ENCODE results near the gene TGFB1I1. TPM values are rescaled to one million over a fixed set of nuclear protein-coding genes. Genes with fewer than 3 reads are reported as not detected.
"Not testable (repeated sequence)": the region's sequence is repeated elsewhere in the genome, so short reads cannot be mapped to it uniquely, and the experiment has no call there.

Gene TGFB1I1
- polyA plus RNA-seq, 2 of the 4 experiments (the other 2 are of a cell fraction), result 8.3 to 75.1 TPM

DNA sequence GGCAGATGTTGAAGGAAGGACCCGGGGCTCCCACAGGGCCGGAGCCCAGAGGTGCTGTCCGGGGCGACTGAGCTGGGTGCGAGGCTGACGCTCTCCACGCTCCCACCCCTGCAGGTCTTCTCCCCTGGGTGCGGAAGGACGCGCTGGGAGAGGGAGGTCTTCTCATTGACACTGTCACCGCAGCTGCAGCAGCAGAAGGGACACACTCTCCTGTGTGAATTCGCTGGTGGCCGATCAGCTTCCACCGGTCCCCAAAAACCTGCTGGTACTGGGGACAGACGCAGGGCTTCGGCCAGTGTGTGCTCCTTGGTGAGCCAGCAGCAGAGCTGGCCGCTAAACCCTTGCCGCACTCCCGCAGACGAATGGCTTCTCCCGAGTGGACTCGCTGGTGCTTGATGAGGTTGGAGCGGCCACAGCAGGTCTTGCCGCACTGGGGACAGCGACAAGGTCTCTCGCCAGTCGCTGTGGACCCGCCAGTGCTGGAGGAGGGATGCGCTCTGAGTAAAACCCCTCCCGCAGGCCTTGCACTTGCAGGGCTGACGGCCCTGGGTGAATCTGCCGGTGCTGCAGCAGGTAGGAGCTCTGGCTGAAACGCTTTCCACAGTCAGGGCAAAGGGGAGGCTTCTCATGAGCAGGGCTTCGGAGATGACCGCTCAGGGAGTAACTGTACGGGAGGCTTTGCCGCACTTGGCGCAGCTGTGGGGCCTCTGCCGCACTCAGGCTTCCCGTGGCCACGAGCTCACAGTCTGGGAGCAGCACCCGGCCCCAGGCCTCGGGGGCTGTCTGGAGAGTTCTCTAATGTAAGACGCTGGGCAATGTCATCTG lies 35.5 kb upstream of the TGFB1I1 start:
- TF ChIP-seq, protein P1, sequence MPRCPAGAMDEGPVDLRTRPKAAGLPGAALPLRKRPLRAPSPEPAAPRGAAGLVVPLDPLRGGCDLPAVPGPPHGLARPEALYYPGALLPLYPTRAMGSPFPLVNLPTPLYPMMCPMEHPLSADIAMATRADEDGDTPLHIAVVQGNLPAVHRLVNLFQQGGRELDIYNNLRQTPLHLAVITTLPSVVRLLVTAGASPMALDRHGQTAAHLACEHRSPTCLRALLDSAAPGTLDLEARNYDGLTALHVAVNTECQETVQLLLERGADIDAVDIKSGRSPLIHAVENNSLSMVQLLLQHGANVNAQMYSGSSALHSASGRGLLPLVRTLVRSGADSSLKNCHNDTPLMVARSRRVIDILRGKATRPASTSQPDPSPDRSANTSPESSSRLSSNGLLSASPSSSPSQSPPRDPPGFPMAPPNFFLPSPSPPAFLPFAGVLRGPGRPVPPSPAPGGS (IDR thresholded peaks at IDR 0.05), result no peak
- no peak for TF ChIP-seq HEYL (CRISPR knock-in tag; IDR thresholded peaks at IDR 0.05)
- TF ChIP-seq, protein P2, sequence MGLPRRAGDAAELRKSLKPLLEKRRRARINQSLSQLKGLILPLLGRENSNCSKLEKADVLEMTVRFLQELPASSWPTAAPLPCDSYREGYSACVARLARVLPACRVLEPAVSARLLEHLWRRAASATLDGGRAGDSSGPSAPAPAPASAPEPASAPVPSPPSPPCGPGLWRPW (IDR thresholded peaks at IDR 0.05), result no peak
- TF ChIP-seq BHLHE40 (IDR thresholded peaks at IDR 0.05; ENCODE audit: low read depth, low read length), result no peak
- TF ChIP-seq KDM5A (IDR thresholded peaks at IDR 0.05), result no peak
- no peak for TF ChIP-seq CHD4 (IDR thresholded peaks at IDR 0.05; ENCODE audit: borderline replicate concordance)
- no peak for TF ChIP-seq NPAS2 (CRISPR knock-in tag; IDR thresholded peaks at IDR 0.05; ENCODE audit: borderline replicate concordance)
- no peak for TF ChIP-seq JUNB (IDR thresholded peaks at IDR 0.05)
- TF ChIP-seq, protein P3, sequence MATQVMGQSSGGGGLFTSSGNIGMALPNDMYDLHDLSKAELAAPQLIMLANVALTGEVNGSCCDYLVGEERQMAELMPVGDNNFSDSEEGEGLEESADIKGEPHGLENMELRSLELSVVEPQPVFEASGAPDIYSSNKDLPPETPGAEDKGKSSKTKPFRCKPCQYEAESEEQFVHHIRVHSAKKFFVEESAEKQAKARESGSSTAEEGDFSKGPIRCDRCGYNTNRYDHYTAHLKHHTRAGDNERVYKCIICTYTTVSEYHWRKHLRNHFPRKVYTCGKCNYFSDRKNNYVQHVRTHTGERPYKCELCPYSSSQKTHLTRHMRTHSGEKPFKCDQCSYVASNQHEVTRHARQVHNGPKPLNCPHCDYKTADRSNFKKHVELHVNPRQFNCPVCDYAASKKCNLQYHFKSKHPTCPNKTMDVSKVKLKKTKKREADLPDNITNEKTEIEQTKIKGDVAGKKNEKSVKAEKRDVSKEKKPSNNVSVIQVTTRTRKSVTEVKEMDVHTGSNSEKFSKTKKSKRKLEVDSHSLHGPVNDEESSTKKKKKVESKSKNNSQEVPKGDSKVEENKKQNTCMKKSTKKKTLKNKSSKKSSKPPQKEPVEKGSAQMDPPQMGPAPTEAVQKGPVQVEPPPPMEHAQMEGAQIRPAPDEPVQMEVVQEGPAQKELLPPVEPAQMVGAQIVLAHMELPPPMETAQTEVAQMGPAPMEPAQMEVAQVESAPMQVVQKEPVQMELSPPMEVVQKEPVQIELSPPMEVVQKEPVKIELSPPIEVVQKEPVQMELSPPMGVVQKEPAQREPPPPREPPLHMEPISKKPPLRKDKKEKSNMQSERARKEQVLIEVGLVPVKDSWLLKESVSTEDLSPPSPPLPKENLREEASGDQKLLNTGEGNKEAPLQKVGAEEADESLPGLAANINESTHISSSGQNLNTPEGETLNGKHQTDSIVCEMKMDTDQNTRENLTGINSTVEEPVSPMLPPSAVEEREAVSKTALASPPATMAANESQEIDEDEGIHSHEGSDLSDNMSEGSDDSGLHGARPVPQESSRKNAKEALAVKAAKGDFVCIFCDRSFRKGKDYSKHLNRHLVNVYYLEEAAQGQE (IDR thresholded peaks at IDR 0.05), result no peak
- no peak for TF ChIP-seq HOXB13 (CRISPR knock-in tag; IDR thresholded peaks at IDR 0.05; ENCODE audit: low read depth)
- TF ChIP-seq, protein P4, sequence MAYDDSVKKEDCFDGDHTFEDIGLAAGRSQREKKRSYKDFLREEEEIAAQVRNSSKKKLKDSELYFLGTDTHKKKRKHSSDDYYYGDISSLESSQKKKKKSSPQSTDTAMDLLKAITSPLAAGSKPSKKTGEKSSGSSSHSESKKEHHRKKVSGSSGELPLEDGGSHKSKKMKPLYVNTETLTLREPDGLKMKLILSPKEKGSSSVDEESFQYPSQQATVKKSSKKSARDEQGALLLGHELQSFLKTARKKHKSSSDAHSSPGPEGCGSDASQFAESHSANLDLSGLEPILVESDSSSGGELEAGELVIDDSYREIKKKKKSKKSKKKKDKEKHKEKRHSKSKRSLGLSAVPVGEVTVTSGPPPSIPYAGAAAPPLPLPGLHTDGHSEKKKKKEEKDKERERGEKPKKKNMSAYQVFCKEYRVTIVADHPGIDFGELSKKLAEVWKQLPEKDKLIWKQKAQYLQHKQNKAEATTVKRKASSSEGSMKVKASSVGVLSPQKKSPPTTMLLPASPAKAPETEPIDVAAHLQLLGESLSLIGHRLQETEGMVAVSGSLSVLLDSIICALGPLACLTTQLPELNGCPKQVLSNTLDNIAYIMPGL (CRISPR knock-in tag; IDR thresholded peaks at IDR 0.05; ENCODE audit: borderline replicate concordance), result no peak
- no peaks in the 10 kb centered on the region for H3K4me1 ChIP-seq
- FAIRE-seq, result no peak

DNA sequence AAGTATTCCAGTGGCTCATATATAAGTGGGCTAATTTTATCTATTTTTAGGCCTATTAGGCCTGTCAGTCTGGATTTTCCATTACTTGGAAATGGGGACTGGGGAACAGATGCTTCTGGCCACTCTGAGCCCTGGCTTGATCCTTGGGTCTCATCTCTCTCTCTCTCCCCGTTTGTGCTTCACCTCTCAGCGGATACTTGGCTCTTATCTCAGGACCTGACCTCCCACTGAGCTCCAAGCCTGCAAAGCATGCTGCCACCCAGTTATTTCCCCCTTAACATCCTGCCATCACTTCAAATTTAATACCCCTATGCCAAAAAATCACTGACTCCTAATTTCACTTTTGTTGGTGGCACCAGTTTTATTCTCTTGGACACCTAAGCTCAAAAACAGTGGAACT lies 33.5 kb upstream of the TGFB1I1 start:
- no peak overlapping the region for H3K27ac ChIP-seq
- no peak overlapping the region for H3K4me3 ChIP-seq
- no peaks in the 10 kb centered on the region for H3K9me3 ChIP-seq
- POLR2A ChIA-PET, result no interaction called here
- H3K4me2 ChIP-seq, result no peak overlapping the region
- WGBS (ENCODE audit: missing lambda C conversion rate), result 79% methylated on average over 2 of the region's 2 CpGs
- CTCF ChIA-PET, result interaction anchor here (2.3 kb wide), 1 partner anchor 13 kb away, joined by 7 read pairs; no protein-coding TSS in a partner anchor
- no peaks in the 10 kb centered on the region for H3K4me1 ChIP-seq
- no peak for DNase-seq (ENCODE audit: low read depth in 1 of 2, low spot score in 1 of 2)
- TF ChIP-seq FOSL2 (IDR thresholded peaks at IDR 0.05) (no peak), FOSL2 (CRISPR knock-in tag; IDR thresholded peaks at IDR 0.05) (no peak), HDAC2 (IDR thresholded peaks at IDR 0.05) (no peak), TP53 (CRISPR knock-in tag; IDR thresholded peaks at IDR 0.05) (no peak), FOSB (CRISPR knock-in tag; IDR thresholded peaks at IDR 0.05) (no peak), RNF2 (IDR thresholded peaks at IDR 0.05; ENCODE audit: borderline replicate concordance, low read depth) (no peak)
- no peak for ATAC-seq
- FAIRE-seq, result no peak

More for the DNA sequence above, 35.5 kb upstream of the TGFB1I1 start:
- H3K27ac ChIP-seq, result no peak overlapping the region
- DNase-seq (ENCODE audit: low read depth in 1 of 2, low spot score in 1 of 2), result no peak
- H3K4me2 ChIP-seq, result no peak overlapping the region
- ChIA-PET CTCF (interaction anchor here (0.7 to 1.2 kb wide), 3 partner anchors 235 to 451 kb away, joined by 3 to 5 read pairs (median 3); partner anchors contain the start of gene HSD3B7), POLR2A (interaction anchor here (0.9 kb wide), 1 partner anchor 23 kb away, joined by 4 read pairs; the partner anchor contains the start of gene ARMC5)
- no peaks in the 10 kb centered on the region for H3K9me3 ChIP-seq
- WGBS (ENCODE audit: missing lambda C conversion rate), result 87% methylated on average over 18 of the region's 44 CpGs
- ATAC-seq, result no peak; a peak in 2 of 6 replicates
- no peak overlapping the region for H3K4me3 ChIP-seq

DNA sequence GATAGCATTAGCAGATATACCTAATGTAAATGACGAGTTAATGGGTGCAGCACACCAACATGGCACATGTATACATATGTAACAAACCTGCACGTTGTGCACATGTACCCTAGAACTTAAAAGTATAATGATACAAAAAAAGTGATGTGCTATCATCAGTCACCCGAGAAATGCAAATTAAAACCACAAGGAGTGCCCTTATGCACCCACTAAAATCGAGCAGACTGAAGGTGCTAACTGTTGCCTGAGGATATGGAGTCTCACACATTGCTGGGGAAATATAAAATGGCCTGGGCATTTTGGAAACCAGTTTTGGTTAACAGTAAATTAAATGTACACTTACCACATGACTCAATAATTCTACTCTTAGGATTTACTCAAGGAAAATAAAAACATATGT lies 32.9 kb upstream of the TGFB1I1 start:
- POLR2A ChIA-PET; ATAC-seq; H3K4me1 ChIP-seq; H3K4me2 ChIP-seq; FAIRE-seq; H3K27ac ChIP-seq; H3K9me3 ChIP-seq; DNase-seq (ENCODE audit: low read depth in 1 of 2, low spot score in 1 of 2); H3K4me3 ChIP-seq: not testable (repeated sequence)
- CTCF ChIA-PET, result interaction anchor here (2.3 kb wide), 1 partner anchor 12 kb away, joined by 7 read pairs; no protein-coding TSS in a partner anchor
- 33% methylated on average over 4 of the region's 4 CpGs for WGBS (ENCODE audit: missing lambda C conversion rate)

All from A549 (cell line).